ENCODE data around the gene SLC9C2. TPM values are rescaled to one million over a fixed set of nuclear protein-coding genes. Genes with fewer than 3 reads are reported as not detected.
"Not testable (repeated sequence)": the region's sequence is repeated elsewhere in the genome, so short reads cannot be mapped to it uniquely, and the experiment has no call there.

SLC9C2 gene, protein sequence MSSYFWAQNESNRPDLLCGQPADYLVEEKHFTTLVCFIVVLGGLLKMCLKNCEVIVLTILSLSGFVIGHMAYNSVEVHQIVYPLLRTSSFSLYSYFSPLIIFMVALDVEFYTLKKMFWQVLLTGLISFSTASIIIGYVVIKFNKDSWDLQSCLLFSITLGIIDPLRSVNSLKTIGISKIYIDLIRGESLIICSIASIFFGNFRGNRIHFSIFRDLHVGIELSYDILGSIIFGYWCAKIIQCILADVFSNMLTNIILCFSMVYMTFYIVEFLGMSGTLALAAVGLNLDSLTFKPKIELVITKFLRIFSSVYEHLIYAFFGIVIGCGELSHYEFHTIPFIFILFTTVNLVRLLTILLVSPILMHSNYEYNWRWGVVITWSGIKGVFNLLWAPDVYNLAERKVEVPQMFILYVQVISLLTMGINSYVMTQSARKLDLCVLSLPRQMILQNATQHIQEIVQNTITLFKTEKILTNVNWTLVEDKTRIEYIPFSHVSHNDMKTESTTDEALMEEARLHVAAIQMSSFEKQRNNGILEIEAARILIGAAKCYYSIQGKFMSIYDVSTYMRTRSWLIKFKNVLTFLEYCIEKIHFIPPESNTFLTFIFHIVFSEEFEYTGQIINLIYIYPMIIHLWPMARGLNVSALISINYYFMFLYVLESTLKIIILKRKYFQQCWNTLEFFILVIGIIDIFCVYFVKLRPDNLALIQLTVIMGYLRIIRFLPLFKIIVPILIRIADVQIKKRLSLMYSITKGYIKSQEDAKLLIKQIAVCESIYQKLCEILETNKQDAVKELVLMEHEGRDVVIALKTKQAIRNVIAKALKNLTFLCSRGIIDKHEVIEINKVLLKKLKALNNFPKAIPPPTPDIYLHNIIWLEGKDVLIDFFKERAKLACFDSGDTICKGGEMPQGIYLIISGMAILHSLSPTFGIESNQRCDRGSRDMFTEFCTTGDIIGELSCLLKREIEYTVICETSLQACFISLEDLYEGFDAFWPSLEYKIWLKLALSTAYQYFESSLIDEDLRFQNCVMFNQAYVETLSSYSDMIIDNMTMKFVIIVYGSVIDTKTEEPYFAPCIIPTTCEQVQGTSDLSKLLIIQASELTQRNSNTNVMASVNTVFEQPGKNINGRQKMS
- polyA plus RNA-seq (2011; rRNA removed) = not detected in 2 replicates
- not detected in 2 replicates for polyA minus RNA-seq (2011; rRNA and poly(A)+ RNA removed)

DNA sequence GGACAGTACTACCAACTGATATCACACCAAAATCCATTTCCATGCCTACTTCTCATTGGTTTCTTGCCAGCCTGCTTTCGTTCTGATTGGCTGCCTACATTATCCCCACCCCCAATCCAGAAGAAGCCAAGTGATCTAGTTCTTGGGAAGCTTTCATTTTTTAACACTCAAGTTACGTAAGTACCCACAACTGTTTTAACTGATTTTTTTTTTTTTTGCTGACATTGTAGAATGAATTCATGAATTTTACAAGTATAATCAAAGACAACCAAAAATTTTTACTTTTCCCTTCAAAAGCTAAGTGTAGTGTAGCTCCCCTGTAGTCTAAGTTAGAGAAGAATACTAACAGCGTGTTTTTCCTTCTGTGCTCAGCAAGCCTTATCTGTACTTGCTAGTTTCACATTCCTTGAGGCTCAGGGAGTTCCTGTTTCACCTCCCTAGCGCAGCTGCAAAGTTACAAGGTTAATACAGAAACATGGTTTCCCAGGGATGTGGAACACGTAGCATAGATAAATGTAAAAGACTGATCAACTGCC is at the start of gene SLC9C2:
Gene SLC9C2 (minus strand): TSS at position 17 of the 536 bp plus-strand sequence. CDS start 1,296 bp downstream, outside the sequence.
- Histone ChIP-seq H3K4me3 (ENCODE audit: low read depth, low read length) (no peak within 1 kb of the TSS), H3K27me3 (ENCODE audit: control insufficient read depth, insufficient read depth, low read length) (no peaks in the 10 kb centered on the region), H3K36me3 (ENCODE audit: control insufficient read depth, insufficient read depth, low read length) (no peaks in the 10 kb centered on the region)
- POLR2A ChIA-PET = no interaction called here
- CTCF ChIA-PET = no interaction called here
- DNase-seq (ENCODE audit: low read depth) = no peak
- TF ChIP-seq, protein P1, sequence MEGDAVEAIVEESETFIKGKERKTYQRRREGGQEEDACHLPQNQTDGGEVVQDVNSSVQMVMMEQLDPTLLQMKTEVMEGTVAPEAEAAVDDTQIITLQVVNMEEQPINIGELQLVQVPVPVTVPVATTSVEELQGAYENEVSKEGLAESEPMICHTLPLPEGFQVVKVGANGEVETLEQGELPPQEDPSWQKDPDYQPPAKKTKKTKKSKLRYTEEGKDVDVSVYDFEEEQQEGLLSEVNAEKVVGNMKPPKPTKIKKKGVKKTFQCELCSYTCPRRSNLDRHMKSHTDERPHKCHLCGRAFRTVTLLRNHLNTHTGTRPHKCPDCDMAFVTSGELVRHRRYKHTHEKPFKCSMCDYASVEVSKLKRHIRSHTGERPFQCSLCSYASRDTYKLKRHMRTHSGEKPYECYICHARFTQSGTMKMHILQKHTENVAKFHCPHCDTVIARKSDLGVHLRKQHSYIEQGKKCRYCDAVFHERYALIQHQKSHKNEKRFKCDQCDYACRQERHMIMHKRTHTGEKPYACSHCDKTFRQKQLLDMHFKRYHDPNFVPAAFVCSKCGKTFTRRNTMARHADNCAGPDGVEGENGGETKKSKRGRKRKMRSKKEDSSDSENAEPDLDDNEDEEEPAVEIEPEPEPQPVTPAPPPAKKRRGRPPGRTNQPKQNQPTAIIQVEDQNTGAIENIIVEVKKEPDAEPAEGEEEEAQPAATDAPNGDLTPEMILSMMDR (IDR thresholded peaks at IDR 0.05; ENCODE audit: insufficient read depth, low read depth, low read length) = no peak

DNA sequence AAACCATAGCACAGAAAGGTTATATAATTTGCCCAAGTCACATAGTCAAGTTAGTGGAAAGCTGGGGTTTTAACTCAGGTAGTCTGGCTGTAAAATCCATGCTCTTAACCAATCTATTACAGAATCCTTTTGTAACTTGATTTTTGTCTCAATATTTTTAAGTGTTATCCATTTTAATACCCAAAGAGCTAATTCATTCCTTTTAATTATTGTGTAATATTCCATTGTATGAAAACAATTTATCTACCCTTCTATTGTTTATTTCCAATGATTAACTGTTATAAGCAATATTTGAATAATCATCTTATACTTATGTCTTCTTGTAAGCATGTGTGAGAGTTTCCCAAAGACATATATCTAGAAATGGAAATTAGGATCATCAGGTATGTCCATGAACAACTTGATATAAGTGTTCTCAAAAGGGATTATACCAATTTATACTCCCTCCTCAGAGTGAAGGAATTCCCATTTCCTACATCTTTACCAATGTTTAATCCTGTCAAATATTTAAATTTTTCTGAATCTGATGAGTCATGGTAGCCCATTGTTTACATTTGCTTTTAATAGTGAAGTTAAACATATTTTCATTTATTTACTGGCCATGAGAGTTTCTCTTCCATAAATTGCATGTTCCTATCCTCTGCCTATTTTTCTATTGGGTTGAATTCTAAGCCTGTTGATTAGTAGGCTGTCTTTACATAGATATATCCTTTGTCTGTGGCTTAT is 46.2 kb upstream of the SLC9C2 start:
- ChIA-PET CTCF (no interaction called here), POLR2A (no interaction called here)
- TF ChIP-seq, protein P1 (IDR thresholded peaks at IDR 0.05; ENCODE audit: insufficient read depth, low read depth, low read length) = no peak
- no peaks in the 10 kb centered on the region for H3K27me3 ChIP-seq (ENCODE audit: control insufficient read depth, insufficient read depth, low read length)
- H3K36me3 ChIP-seq (ENCODE audit: control insufficient read depth, insufficient read depth, low read length) = no peaks in the 10 kb centered on the region
- H3K4me3 ChIP-seq (ENCODE audit: low read depth, low read length) = no peak overlapping the region
- DNase-seq (ENCODE audit: low read depth) = no peak

DNA sequence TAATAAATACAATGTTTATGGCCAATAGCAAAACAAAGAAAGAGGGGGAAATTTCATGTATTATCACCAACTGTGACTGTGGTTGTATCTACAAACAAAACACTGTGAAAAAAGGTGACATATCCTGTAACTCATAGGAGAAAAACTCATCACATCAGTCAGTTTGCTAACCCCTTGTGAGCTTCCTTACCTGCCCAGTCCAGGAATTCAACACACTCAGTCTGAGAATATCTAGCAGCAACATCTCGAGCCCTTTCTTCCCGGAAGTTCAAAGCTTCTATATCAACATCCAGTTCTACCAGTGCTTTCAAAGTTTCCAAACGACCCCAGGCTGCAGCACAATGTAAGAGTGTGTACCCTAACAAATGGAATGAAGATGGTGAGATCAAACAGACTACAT is 43.8 kb upstream of the SLC9C2 start:
- H3K27me3 ChIP-seq (ENCODE audit: control insufficient read depth, insufficient read depth, low read length) = no peaks in the 10 kb centered on the region
- CTCF ChIA-PET = interaction anchor here (0.8 to 1.8 kb wide), 2 partner anchors 11 to 12 kb away, joined by 3 to 5 read pairs; partner anchors contain the start of gene TEX50
- no peak overlapping the region for H3K4me3 ChIP-seq (ENCODE audit: low read depth, low read length)
- DNase-seq (ENCODE audit: low read depth) = no peak
- POLR2A ChIA-PET = no interaction called here
- TF ChIP-seq, protein P1 (IDR thresholded peaks at IDR 0.05; ENCODE audit: insufficient read depth, low read depth, low read length) = no peak
- no peaks in the 10 kb centered on the region for H3K36me3 ChIP-seq (ENCODE audit: control insufficient read depth, insufficient read depth, low read length)

DNA sequence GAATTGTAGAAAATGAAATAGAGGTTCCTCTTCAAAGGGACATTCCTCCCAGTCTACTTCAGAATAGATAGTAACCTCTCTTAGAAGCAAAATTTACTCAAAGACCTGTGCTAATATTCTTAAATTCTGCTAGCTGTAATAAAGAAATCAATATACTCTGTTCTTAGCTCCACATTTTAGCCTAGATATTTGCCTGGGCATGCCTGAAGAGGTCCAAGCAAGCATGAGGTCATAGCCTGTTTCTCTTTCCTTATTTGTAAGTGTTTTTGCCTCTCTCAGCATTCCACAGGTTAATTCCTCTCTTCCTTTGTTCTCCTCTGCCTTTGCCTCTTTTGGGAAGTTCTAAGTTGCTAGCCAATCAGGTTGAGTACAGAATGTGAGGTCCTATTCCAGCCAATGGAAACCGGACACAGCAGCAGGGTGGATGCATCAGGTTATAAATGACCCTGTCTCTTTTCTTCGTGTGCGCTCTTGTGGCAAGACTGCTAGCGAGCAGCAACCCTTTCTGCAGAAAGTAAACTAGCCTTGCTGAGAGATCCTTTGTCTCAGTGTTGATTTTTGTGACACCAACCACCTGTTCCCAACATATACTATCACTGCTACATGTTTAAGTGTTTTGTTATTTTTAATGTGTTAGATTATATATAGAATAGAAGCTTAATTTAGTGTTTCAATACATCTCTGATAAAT is 39.7 kb upstream of the SLC9C2 start:
- H3K27me3 ChIP-seq (ENCODE audit: control insufficient read depth, insufficient read depth, low read length); POLR2A ChIA-PET; H3K36me3 ChIP-seq (ENCODE audit: control insufficient read depth, insufficient read depth, low read length); H3K4me3 ChIP-seq (ENCODE audit: low read depth, low read length); DNase-seq (ENCODE audit: low read depth); CTCF ChIA-PET: not testable (repeated sequence)

DNA sequence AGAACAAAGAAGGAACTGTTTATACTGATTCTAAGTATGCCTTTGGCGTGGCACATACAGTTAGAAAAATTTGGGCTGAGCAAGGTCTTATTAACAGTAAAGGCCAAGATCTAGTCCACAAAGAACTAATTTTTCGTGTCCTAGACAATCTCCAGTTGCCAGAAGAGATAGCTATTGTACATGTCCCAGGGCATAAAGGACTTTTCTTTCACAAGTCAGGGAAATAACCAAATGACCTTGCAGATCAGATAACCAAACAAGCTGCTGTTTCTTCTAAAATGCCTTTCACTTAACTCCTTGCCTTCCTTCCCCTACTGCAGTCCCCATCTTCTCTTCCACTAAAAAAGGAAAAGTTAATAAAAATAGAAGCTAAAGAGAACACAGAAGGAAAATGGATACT is 36.2 kb upstream of the SLC9C2 start:
- TF ChIP-seq, protein P1 (IDR thresholded peaks at IDR 0.05; ENCODE audit: insufficient read depth, low read depth, low read length) = no peak
- CTCF ChIA-PET = no interaction called here
- DNase-seq (ENCODE audit: low read depth) = no peak
- Histone ChIP-seq H3K36me3 (ENCODE audit: control insufficient read depth, insufficient read depth, low read length) (no peaks in the 10 kb centered on the region), H3K27me3 (ENCODE audit: control insufficient read depth, insufficient read depth, low read length) (no peaks in the 10 kb centered on the region), H3K4me3 (ENCODE audit: low read depth, low read length) (no peak overlapping the region)
- POLR2A ChIA-PET = no interaction called here

All from BJ (cell line).